Umbilical cord (tissue), 2 donors: ENCODE results near the gene SLC14A1. TPM values are rescaled to one million over a fixed set of nuclear protein-coding genes. Genes with fewer than 3 reads are reported as not detected.
A peak's percentile ranks its signal among the peaks of the same experiment; 100 is the strongest.

Source experiments
- DNase-seq: peaks from one replicate; pipeline ENCODE4 v3.0.0-alpha.2; 2015; ENCODE audit warnings: low spot score
- total RNA-seq: library from RNA; depleted of rRNA; stranded (reverse); fragments of >200 nt; gene quantifications from one replicate; pipeline ENCODE4 v1.2.3, GENCODE V29; 2014; ENCODE audit warnings: low replicate concordance; ENCODE audit not compliant: insufficient read depth

The SLC14A1 gene
- total RNA-seq, result 15.2 TPM

DNA sequence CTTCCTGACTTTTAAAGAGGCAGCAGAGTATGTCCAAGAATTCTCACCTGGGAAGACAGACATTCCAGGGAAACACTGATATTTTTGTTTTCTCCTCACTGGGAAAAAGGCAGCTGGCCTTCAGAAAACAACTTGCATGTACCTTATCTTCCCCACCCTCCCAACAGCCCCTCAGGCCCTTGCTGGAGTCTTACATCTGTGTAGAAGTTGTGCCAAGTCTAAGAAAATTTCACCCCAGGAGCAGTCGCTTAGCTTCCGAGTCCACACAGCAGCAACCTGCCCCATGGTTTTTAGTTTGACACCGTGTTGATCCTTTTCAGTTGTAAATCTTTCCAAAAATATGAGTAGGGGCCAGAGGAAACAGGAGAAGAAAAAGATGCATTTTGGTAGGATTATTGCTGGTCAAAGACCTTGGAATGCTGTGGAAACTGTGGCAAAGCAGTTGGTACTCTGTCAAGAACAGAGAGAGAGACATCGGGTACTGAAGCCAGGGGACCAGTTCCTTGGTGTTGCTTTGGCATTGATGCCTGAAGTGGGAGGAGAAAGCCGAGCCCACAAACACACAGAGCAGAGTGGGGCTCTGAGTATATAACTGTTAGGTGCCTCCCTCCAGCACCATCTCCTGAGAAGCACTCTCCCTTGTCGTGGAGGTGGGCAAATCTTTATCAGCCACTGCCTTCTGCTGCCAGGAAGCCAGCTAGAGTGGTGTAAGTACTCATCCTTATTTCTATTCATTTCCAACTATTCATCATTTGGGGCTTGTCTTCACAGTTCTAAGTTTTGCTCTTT lies at the start of gene SLC14A1:
Gene SLC14A1 (plus strand): TSS at position 615 of the 789 bp plus-strand sequence. CDS start 6,140 bp downstream, outside the sequence.
- DNase-seq, result no peak

DNA sequence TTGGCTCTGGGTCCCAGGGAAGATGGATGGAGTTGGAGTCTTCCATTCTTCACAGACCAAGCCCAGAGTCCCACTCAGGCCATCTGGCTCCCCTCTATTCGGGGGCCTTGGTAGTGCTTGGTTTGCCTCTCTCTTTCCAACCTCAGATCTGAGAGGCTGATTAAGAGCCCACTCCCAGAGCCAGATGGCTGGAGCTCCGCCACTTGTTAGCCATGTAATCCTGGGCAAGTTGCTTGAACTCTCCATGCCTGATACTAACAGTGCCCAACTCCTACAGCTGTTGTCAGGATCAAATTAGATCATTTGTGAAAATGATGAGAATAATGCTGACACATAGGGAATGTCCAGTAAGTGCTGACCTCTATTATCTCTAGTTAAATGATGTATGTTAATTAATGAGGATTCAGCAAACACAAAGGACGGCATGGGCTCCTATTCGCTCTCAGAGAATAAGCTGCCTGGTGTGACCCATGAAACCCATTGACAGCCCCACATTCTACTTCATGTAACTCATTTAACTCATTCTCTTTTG lies 46.6 kb upstream of the SLC14A1 start:
- DNase-seq, result no peak

DNA sequence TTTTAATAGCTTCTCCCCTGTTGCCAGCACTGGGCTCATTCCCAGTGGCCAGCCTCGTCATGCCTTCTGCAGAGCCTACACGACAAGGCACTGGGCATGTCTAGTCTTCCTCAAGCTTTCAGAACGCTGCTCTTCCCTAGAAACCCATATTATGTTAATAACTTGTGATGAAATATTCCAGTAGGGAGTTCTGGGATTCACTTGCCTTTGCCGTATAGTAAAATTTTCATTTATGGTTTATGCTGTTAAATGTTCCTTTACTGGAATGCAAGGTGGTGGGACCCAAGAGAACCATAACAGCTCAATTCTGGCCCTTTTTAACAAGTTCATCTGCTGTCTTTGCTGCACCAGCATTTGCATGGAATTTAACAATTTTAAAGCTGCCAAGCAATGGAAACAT lies 45.5 kb upstream of the SLC14A1 start:
- no peak for DNase-seq

DNA sequence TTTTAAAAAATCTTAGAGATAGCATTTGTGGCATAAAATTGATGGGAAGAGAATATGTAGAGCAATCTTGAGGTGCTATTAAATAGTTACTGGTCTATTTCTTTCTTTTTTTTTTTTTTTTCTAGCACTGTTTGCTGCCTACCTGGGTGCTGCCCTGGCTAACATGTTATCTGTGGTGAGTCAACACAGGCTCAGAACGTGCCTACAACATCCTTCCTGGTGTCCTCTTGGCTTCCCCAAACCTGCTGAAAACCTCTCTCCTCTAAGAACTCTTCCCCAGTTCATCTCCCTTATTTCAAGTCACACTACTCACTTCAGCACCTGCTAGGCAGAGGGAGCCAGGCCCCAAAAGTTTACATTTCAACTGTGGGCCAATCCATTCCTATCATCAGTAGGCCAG lies 45.1 kb upstream of the SLC14A1 start:
- DNase-seq, result no peak

DNA sequence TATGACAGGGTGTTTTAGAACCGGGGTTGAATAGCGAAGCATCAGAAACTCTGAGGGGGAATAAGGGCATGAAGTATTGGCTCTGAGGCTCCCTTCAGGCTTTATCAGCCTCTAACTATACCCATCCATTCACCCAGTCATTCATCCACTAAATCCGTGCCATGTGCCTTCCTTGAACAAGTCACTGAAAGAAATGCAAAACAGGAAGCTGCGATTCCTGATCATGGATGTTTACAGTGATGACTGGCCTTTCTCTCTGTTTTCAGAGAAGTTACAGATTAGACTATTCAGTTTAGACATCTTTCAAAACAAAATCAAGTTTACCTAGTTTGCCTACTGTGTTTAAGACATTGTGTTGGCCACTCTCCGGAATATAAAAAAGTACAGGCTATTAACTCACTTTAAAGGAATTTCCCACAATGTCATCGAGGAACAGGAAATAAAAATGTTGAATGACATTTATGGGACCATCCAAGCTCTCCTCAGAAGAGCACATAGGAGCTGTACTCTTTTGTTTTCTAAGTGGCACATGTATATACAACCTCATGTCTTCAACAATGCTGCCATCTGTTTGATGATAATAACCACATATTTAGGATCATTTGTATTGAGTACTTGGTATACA lies 43.8 kb upstream of the SLC14A1 start:
- DNase-seq, result no peak

DNA sequence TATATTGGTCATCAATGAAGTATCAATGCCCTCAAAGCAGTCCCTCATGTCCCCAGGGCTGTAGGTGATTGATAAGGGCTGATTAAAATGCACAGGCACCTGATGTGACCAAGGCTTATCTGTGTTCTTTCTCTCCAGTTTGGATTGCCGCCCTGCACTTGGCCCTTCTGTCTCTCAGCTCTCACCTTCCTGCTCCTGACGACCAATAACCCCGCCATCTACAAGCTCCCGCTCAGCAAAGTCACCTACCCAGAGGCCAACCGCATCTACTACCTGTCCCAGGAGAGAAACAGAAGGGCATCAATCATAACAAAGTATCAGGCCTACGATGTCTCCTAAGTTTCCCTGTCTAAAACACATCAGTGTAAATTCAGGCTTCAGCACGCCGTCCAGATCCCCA lies 41.8 kb upstream of the SLC14A1 start:
- DNase-seq, result no peak

DNA sequence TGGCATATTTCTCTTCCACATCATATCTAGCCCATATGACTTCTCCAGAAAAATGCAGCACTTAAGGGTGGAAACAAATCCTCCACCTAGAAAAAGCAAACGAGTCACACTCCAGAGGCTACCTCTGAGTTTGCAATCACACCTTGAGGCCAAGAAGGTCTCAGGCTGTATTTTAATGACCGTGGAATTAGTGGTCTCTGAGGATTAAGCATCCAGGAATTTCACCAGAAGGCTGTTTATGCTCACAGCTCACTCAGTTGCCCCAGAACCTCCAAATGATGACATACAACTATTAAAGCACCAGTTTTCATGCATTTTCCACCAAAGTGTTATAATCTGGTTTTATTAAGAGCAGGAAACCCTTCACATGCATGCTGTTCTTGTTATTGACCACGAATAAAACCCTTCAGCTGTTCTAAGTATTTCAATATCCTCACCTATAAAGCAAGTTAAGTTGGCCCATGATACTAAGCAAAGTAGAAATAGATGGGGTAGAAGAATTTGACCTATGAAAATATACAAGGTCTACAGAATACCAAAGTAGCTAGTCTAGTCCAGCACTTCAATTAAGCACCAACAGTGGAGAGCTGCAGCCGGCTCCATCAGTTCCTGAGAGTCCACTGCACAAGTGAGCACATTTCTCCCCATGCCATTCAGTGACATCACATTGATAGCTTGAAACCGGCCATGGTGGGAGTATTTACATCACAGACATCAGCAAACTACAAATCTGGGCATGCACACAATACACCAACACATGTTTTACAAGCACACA lies 39.5 kb upstream of the SLC14A1 start:
- DNase-seq, result no peak

DNA sequence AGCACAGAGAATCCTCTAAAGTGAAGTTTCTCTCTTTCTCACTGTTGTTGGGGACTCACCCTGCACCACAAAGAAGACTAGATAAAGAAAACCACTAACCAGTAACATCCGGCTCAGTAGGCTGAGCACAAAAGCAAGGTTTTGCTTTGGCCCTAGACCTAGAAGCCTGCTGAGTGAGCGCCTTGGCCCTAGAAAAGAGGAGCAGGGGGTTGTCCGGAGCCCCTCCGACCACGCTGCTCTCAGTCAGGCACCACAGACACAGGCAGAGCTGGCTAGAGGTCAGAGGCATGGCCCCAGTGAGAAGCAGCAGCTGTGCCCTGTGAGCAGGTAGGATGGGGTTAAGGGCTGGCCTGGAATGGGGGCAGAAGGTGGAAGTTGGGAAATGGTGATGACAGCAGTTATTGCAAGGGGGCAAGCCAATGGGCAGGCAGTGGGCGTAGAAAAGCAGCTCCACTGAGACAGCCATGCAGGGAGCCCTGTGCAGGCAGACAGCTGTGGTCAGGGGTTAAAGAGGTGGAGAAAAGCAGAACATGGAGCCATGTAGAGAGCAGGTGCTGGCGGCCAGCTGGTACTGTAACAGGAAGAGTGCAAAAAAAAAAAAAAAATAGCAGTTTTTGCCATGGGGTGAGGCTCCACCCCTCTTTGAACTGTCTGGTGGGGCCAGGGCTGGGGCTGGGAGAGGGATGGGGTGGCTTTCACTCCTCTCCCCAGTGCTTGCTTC lies 36.9 kb upstream of the SLC14A1 start:
- no peak for DNase-seq

DNA sequence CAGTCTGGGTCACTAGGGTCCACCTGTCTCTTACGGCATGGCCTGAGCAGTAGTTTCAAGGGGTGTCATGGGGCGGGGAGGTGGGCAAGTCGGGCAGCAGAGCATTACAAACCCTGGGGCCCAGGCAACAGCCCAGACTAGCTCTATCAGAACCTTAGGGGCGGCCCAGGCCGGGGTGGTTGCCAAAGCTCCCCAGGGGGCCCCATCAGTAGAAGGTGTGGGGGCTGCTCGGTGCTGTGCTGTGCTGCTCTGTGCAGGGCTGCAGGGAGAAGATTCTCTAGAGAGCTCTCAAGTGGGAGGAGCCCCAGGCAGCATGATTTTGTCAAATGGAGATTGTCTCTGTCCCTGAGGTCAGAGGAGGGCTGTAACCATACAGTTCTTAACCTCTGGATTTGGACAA lies 36.4 kb upstream of the SLC14A1 start:
- peak; percentile 57 for DNase-seq

DNA sequence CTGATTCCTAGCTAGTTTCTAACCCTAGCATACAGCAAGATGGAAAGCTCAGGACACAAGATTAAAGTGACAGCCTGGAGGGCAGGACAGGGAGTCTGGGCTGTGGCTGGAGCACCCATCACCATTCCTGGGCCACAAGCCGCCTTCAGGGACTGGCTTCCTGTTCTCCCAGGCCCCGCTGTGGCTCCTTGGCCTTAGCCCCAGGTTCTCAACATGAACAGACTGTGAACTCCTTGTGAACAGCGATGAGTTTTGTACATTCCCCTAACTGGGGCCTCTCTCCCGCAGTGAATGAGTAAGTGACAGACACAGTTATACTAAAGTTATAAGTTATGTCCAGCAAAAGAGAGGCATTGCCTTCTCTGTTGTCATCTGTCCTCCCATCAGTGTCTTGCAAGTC lies 35.9 kb upstream of the SLC14A1 start:
- DNase-seq, result peak; percentile 43

DNA sequence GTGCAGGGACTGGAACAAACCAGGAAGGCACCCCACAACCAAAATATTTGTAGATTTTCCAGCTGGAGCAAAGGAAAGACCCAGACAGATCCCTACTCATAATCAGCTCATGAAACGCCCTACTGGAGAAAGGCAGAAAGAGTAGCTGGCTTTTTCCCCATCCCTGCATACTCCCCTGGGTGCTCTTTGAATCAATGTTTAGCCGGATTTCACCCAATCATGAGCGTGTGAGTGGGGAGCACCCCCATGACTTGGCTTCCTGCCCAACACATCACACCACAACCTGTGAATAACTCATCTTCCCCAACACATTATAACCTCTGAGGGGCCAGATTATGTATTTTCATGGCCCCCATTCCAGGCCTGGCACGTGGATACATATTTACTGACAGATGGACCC lies 35.1 kb upstream of the SLC14A1 start:
- no peak for DNase-seq

DNA sequence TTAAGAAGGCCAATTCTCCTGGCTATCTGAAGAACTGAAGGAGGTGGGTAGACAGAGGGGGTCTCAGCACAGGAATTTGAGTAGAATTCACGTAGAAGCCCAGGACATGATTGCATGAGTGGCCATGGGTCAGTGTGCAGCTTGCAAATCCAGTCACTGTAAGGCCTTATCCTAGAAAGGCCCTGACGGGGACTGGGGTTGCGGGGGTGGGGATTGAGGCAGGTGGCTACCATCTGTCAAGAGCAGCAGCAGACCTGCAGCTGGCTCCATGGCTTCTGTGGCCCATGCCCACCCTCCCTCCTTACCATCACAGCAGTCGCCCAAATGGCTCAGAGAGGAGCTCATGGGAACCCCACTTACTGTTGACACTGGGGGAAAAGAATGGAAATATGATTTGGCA lies 34.6 kb upstream of the SLC14A1 start:
- DNase-seq, result no peak

DNA sequence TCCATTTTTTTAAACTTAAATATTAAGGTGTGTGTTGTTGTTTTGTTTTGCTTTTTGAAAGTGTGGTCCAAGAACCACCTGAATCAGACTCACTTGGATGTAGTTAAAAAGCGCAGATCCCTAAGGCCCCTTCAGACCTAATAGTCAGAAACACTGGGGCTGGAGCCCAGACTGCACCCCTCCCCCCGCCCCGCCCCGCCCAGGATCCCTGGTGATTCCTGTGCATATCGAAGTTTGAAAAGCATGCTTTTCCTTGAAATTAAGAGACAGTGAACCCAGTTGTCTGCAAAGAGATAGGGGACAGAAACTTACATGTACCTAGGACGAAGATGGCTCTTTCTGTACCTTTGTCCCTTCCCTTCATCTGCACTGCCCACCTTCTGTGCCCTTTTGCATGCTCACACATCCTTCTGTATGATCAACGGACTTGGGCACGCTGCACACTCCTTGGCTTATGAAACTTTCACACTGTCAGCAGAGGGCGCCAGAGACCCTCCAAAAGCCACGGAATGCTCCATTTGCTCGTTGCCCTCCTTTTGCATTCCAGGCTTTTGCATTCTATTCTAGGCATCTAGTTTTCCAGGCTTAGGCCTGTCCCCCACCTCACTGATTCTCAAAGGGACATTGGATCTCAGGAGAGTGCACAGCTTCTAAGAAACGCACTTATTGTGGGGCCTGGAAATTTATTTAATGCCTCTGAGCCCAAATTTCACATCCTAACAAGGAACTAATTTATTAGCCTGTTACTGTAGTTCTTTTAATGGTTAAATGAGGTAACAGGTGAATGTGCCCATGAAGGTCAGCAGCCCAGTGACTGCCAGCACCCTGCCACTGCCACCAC lies 32.8 kb upstream of the SLC14A1 start:
- DNase-seq, result peak; percentile 87

DNA sequence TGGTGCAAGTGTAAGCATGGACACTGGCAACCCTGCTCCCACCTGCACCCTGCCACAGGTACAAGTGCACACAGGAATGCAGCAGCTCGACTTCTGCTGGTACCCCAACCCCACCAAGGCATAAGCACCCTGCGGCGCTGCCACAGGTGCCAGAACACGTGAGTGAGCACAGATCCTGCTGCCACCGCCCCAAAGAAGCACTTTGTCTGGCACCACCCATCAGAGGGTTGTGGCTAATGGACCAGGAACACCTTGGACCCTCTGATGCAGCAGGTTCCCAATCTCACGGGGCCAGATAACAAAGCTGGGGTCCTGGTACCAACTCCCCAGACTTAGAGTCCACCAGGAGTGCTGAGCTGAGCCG lies 32.2 kb upstream of the SLC14A1 start:
- no peak for DNase-seq

DNA sequence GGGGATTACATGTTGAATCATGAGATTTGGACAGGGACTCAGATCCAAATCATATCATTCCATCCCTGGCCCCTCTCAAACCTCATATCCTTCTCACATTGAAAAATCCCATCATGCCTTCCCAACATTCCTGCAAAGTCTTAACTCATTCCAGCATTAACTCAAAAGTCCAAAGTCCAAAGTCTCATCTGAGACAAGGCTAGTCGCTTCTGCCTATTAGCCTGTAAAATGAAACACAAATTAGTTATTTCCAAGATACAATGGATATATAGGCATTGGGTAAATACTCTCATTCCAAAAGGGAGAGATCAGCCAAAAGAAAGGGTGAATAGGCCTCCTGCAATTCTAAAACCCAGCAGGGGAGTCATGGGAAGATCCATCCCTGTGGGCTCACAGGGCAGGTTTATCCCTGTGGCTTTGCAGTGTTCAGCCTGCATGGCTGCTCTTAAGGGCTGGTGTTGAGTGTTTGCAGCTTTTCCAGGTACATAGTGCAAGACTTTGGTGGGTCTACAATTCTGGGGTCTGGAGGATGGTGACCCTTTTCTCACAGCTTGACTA lies 21.2 kb upstream of the SLC14A1 start:
- DNase-seq, result no peak

DNA sequence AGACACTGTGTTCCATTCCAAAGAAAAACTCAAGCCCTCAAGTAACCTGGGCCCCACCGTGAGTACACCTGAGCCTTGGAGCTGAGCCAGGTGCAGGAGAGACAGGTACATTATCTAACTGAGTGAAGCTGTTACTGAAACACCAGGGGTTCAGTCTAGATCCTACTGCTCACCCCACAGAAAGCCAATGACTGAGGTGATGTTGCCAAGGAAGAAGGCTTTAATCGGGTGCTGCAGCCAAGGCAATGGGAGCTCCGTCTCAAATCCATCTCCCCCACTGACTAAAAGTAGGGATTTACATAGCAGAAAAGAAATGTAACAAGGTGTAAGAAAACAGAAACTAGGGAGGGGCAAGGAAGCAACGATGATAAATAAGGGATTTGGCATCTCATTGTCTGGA lies 15.2 kb upstream of the SLC14A1 start:
- DNase-seq, result no peak

DNA sequence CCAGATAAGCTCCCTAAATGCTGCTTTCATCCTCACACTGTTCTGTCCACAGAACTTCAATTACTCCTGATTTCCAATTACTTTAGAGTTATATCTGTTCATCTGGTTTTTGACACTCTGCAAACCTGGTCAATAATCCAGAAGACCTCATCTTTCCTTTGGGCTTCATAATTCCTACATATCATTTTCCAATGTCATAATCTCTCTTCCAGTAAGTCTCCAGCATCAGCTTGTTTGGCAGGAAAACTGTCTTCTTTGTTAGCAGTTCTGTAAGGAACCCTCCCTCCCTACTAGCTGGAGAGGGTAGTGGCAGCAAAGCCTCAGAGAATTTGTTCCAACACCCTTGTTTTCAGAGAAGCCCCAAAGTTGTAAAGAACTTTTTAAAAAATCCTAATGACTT lies 11.9 kb upstream of the SLC14A1 start:
- peak; percentile 52 for DNase-seq

DNA sequence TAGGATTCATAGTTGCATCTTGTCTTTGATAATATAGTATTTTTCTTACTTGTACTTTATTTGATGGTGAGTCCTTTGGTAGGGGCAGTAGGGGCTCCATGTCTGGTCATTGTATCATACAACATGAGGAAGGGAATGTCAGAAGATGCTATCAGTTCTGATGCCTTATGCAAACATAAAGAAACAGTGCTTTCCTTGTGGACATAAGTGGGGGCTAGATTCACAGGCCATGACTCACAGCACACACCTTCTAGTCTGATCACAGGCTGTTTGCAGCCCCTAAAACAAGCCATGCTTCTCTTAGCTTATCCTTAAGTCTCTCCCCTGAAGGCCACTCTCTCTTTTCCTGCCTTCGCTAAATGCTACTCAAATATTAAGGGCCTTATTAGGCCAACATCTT lies 10.7 kb upstream of the SLC14A1 start:
- no peak for DNase-seq

DNA sequence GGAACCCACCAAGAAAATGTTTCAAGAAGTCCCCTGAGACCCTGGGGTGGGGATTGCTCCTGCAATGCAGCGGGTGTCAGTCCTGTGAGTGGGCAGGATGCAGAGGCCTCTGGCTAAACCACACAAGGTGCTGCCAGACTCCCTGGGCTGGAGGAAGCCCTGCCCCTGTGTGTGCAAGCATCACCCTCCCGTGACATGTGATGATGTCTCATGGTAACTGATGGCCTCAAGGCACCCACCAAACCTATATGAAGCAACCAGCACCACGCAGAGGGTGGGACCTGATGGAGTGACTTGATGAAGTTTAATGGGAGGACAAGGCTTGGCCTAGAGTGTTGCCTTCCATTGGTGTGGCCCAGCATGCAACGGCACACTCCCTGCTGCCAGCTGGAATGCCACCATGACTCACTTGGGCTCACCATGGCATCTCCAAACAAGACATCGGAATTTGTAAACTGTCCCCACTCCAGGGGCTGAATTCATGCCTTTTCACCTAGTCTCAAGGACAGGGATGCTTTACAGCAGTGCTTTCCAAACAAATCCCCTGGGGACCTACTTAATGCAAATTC lies 8.7 kb upstream of the SLC14A1 start:
- no peak for DNase-seq

DNA sequence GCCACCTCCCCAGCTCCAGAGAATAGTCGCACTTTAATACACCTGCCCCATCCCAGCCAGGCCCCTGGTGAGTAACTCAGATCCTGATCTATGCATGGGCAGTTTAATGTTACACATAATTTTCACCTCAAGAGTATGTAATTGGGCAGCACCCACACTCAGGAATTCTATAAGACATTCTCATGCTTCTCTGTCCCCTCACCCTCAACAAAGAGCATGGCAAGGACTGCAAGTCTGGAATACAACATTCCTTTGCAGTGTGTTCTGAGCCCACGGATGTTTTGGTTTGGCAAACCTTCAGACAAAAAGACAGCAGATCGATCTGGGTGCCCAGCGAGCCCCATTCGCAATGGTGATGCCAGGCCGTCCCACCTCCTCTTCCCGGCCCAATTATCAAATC lies 4.9 kb upstream of the SLC14A1 start:
- DNase-seq, result no peak
